Measurements from ENCODE around the gene ADORA2B. TPM values are rescaled to one million over a fixed set of nuclear protein-coding genes. Genes with fewer than 3 reads are reported as not detected.
"Not testable (repeated sequence)": the region's sequence is repeated elsewhere in the genome, so short reads cannot be mapped to it uniquely, and the experiment has no call there.

Gene ADORA2B
- total and polyA plus RNA-seq, 9 donors: 2.1 to 5.6 (median 3.8) TPM

GRCh38 chr17:15977894-15978293 is 33.0 kb downstream of the ADORA2B start:
- no peak for DNase-seq
- Histone ChIP-seq H3K27me3 (ENCODE audit: control insufficient read depth, insufficient read depth, low read length) (no peaks in the 10 kb centered on the region), H3K27ac (ENCODE audit: low read length) (no peak overlapping the region), H3K4me3 (ENCODE audit: low read length) (no peak overlapping the region), H3K4me1 (ENCODE audit: control insufficient read depth, insufficient read depth, low read length) (no peaks in the 10 kb centered on the region), H3K9me3 (replicated peaks; ENCODE audit: control insufficient read depth, low read depth, low read length) (no peaks in the 10 kb centered on the region), H3K36me3 (ENCODE audit: control insufficient read depth, insufficient read depth, low read length) (peaks cover 57% of the 10 kb centered on the region)
- WGBS (ENCODE audit: insufficient coverage): 100% methylated on average over 1 of the region's 2 CpGs

- Histone ChIP-seq H3K4me3 (ENCODE audit: low read length) (no peak overlapping the region), H3K27me3 (ENCODE audit: control insufficient read depth, insufficient read depth, low read length) (no peaks in the 10 kb centered on the region), H3K36me3 (ENCODE audit: control insufficient read depth, insufficient read depth, low read length) (peaks cover 60% of the 10 kb centered on the region), H3K4me1 (ENCODE audit: control insufficient read depth, insufficient read depth, low read length) (no peaks in the 10 kb centered on the region), H3K9me3 (replicated peaks; ENCODE audit: control insufficient read depth, low read depth, low read length) (no peaks in the 10 kb centered on the region), H3K27ac (ENCODE audit: low read length) (no peak overlapping the region)
- DNase-seq: no peak
- 60% methylated on average over 1 of the region's 1 CpG for WGBS (ENCODE audit: insufficient coverage)
These were observed 33.7 kb downstream of the ADORA2B start for GRCh38 chr17:15978606-15979005.

GRCh38 chr17:15979013-15979412 is 34.1 kb downstream of the ADORA2B start:
- H3K4me1 ChIP-seq (ENCODE audit: control insufficient read depth, insufficient read depth, low read length); H3K9me3 ChIP-seq (replicated peaks; ENCODE audit: control insufficient read depth, low read depth, low read length); H3K27me3 ChIP-seq (ENCODE audit: control insufficient read depth, insufficient read depth, low read length); DNase-seq; H3K4me3 ChIP-seq (ENCODE audit: low read length); H3K27ac ChIP-seq (ENCODE audit: low read length): not testable (repeated sequence)
- no CpG with 5 or more reads among the region's 4 CpGs for WGBS (ENCODE audit: insufficient coverage)
- peaks cover 62% of the 10 kb centered on the region for H3K36me3 ChIP-seq (ENCODE audit: control insufficient read depth, insufficient read depth, low read length)

- H3K36me3 ChIP-seq (ENCODE audit: control insufficient read depth, insufficient read depth, low read length): peaks cover 64% of the 10 kb centered on the region
These were observed 36.3 kb downstream of the ADORA2B start for GRCh38 chr17:15981208-15981607.

GRCh38 chr17:15981646-15982580 is 37.0 kb downstream of the ADORA2B start:
- Histone ChIP-seq H3K4me1 (ENCODE audit: control insufficient read depth, insufficient read depth, low read length) (no peaks in the 10 kb centered on the region), H3K27ac (ENCODE audit: low read length) (no peak overlapping the region), H3K36me3 (ENCODE audit: control insufficient read depth, insufficient read depth, low read length) (peaks cover 62% of the 10 kb centered on the region), H3K9me3 (replicated peaks; ENCODE audit: control insufficient read depth, low read depth, low read length) (no peaks in the 10 kb centered on the region), H3K4me3 (ENCODE audit: low read length) (no peak overlapping the region), H3K27me3 (ENCODE audit: control insufficient read depth, insufficient read depth, low read length) (no peaks in the 10 kb centered on the region)
- DNase-seq: no peak
- 69% methylated on average over 2 of the region's 5 CpGs for WGBS (ENCODE audit: insufficient coverage)

More at GRCh38 chr17:15981208-15981607, 36.3 kb downstream of the ADORA2B start:
- H3K9me3 ChIP-seq (replicated peaks; ENCODE audit: control insufficient read depth, low read depth, low read length): no peaks in the 10 kb centered on the region
- H3K27ac ChIP-seq (ENCODE audit: low read length): no peak overlapping the region
- no CpG with 5 or more reads among the region's 2 CpGs for WGBS (ENCODE audit: insufficient coverage)
- no peaks in the 10 kb centered on the region for H3K4me1 ChIP-seq (ENCODE audit: control insufficient read depth, insufficient read depth, low read length)
- DNase-seq: no peak
- H3K27me3 ChIP-seq (ENCODE audit: control insufficient read depth, insufficient read depth, low read length): no peaks in the 10 kb centered on the region
- no peak overlapping the region for H3K4me3 ChIP-seq (ENCODE audit: low read length)

GRCh38 chr17:15996322-15996721 is 51.4 kb downstream of the ADORA2B start:
- no peak for DNase-seq
- no peak overlapping the region for H3K27ac ChIP-seq (ENCODE audit: low read length)
- peaks cover 19% of the 10 kb centered on the region for H3K36me3 ChIP-seq (ENCODE audit: control insufficient read depth, insufficient read depth, low read length)
- WGBS (ENCODE audit: insufficient coverage): 88% methylated on average over 3 of the region's 6 CpGs
- H3K27me3 ChIP-seq (ENCODE audit: control insufficient read depth, insufficient read depth, low read length): no peaks in the 10 kb centered on the region
- H3K4me3 ChIP-seq (ENCODE audit: low read length): no peak overlapping the region
- H3K4me1 ChIP-seq (ENCODE audit: control insufficient read depth, insufficient read depth, low read length): peaks cover 7% of the 10 kb centered on the region
- no peaks in the 10 kb centered on the region for H3K9me3 ChIP-seq (replicated peaks; ENCODE audit: control insufficient read depth, low read depth, low read length)

- Histone ChIP-seq H3K27ac (ENCODE audit: low read length) (no peak overlapping the region), H3K4me3 (ENCODE audit: low read length) (no peak overlapping the region), H3K36me3 (ENCODE audit: control insufficient read depth, insufficient read depth, low read length) (peaks cover 30% of the 10 kb centered on the region)
These were observed 53.2 kb downstream of the ADORA2B start for GRCh38 chr17:15998031-15998562.

GRCh38 chr17:15999141-15999973 is 54.4 kb downstream of the ADORA2B start, which contains the start of the genes TTC19 and ZSWIM7:
TTC19 (plus strand) TSS chr17:15999824; CDS start chr17:15999849, 25 bp downstream.
ZSWIM7 (minus strand) TSS chr17:15999704; CDS start chr17:15999594, 110 bp downstream.
- WGBS (ENCODE audit: insufficient coverage): 0% methylated on average over 89 of the region's 91 CpGs
- Histone ChIP-seq H3K4me1 (ENCODE audit: control insufficient read depth, insufficient read depth, low read length) (peaks cover 9% of the 10 kb centered on the region), H3K27me3 (ENCODE audit: control insufficient read depth, insufficient read depth, low read length) (no peaks in the 10 kb centered on the region), H3K27ac (ENCODE audit: low read length) (peak within 1 kb of the TSS; percentile 94), H3K36me3 (ENCODE audit: control insufficient read depth, insufficient read depth, low read length) (peaks cover 39% of the 10 kb centered on the region), H3K9me3 (replicated peaks; ENCODE audit: control insufficient read depth, low read depth, low read length) (no peaks in the 10 kb centered on the region), H3K4me3 (ENCODE audit: low read length) (peak within 1 kb of the TSS; percentile 86)
- peak; percentile 98 for DNase-seq

More at GRCh38 chr17:15998031-15998562, 53.2 kb downstream of the ADORA2B start:
- peak; percentile 32 for DNase-seq
- Histone ChIP-seq H3K9me3 (replicated peaks; ENCODE audit: control insufficient read depth, low read depth, low read length) (no peaks in the 10 kb centered on the region), H3K4me1 (ENCODE audit: control insufficient read depth, insufficient read depth, low read length) (peaks cover 9% of the 10 kb centered on the region), H3K27me3 (ENCODE audit: control insufficient read depth, insufficient read depth, low read length) (no peaks in the 10 kb centered on the region)
- WGBS (ENCODE audit: insufficient coverage): 80% methylated on average over 1 of the region's 4 CpGs

GRCh38 chr17:15999974-16000827 is 55.3 kb downstream of the ADORA2B start:
- Histone ChIP-seq H3K27ac (ENCODE audit: low read length) (peak overlapping the region; percentile 94), H3K4me1 (ENCODE audit: control insufficient read depth, insufficient read depth, low read length) (peaks cover 9% of the 10 kb centered on the region), H3K9me3 (replicated peaks; ENCODE audit: control insufficient read depth, low read depth, low read length) (no peaks in the 10 kb centered on the region), H3K27me3 (ENCODE audit: control insufficient read depth, insufficient read depth, low read length) (no peaks in the 10 kb centered on the region), H3K36me3 (ENCODE audit: control insufficient read depth, insufficient read depth, low read length) (peaks cover 45% of the 10 kb centered on the region), H3K4me3 (ENCODE audit: low read length) (peak overlapping the region; percentile 86)
- peak; percentile 73 for DNase-seq
- WGBS (ENCODE audit: insufficient coverage): under 1% methylated on average over 59 of the region's 64 CpGs

Data from muscle of leg (tissue), 11 donors.